WTC11 (cell line): ENCODE data around the gene FBXO2.

Experiments
- CREB1 ChIP-seq: sonication (generic); formaldehyde crosslinking; IDR thresholded peaks from 2 replicates; pipeline ENCODE4 v1.8.0; 2023; ENCODE audit warnings: mild to moderate bottlenecking, missing genetic modification reagents
- FOXK1 ChIP-seq: sonication (generic); formaldehyde crosslinking; IDR thresholded peaks from 2 replicates; pipeline ENCODE4 v1.8.0; 2022; ENCODE audit warnings: mild to moderate bottlenecking, moderate library complexity, missing genetic modification reagents
- GRHL2 ChIP-seq: fragments of 250-450 bp; sonication (Bioruptor Pico); IDR thresholded peaks from 2 replicates; pipeline ENCODE4 v1.8.0; 2022; ENCODE audit warnings: mild to moderate bottlenecking, moderate library complexity; ENCODE audit not compliant: insufficient replicate concordance, severe bottlenecking
- JUN ChIP-seq: sonication (generic); formaldehyde crosslinking; IDR thresholded peaks from 2 replicates; pipeline ENCODE4 v1.8.0; 2023; ENCODE audit warnings: mild to moderate bottlenecking, missing genetic modification reagents
- TF ChIP-seq, protein P1 (sequence below): fragments of 200-600 bp; IDR thresholded peaks from 2 replicates; pipeline ENCODE4 v1.8.0; 2022; ENCODE audit warnings: antibody characterized with exemption
- TF ChIP-seq, protein P2 (sequence below): sonication (generic); formaldehyde crosslinking; IDR thresholded peaks from 2 replicates; pipeline ENCODE4 v1.8.1; 2023; ENCODE audit warnings: mild to moderate bottlenecking, missing genetic modification reagents, borderline replicate concordance
- TF ChIP-seq, protein P3 (sequence below): sonication (generic); formaldehyde crosslinking; conservative IDR thresholded peaks from 2 replicates; pipeline ENCODE4 v1.8.1; 2022; ENCODE audit warnings: mild to moderate bottlenecking, missing genetic modification reagents

DNA sequence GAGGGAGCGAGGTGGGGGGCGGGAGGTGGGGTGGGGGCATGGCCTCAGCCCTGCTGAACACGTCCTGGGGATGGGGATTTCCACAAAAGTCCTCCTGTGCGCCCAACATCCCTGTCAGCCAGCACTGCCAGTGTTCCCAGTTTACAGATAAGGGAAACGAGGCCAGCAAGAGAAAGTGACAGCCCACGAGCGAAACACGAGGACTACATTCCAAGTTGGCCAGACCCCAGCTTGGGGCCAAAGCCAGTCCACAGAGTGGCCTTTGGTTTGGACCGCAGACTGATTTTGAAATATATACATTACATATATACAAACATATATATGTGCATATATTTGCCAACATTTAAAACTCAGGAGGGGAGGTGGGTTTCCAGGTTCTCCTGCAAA lies 5.0 kb downstream of the FBXO2 start:
- TF ChIP-seq, protein P1, sequence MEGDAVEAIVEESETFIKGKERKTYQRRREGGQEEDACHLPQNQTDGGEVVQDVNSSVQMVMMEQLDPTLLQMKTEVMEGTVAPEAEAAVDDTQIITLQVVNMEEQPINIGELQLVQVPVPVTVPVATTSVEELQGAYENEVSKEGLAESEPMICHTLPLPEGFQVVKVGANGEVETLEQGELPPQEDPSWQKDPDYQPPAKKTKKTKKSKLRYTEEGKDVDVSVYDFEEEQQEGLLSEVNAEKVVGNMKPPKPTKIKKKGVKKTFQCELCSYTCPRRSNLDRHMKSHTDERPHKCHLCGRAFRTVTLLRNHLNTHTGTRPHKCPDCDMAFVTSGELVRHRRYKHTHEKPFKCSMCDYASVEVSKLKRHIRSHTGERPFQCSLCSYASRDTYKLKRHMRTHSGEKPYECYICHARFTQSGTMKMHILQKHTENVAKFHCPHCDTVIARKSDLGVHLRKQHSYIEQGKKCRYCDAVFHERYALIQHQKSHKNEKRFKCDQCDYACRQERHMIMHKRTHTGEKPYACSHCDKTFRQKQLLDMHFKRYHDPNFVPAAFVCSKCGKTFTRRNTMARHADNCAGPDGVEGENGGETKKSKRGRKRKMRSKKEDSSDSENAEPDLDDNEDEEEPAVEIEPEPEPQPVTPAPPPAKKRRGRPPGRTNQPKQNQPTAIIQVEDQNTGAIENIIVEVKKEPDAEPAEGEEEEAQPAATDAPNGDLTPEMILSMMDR: no peak
- TF ChIP-seq, protein P2, sequence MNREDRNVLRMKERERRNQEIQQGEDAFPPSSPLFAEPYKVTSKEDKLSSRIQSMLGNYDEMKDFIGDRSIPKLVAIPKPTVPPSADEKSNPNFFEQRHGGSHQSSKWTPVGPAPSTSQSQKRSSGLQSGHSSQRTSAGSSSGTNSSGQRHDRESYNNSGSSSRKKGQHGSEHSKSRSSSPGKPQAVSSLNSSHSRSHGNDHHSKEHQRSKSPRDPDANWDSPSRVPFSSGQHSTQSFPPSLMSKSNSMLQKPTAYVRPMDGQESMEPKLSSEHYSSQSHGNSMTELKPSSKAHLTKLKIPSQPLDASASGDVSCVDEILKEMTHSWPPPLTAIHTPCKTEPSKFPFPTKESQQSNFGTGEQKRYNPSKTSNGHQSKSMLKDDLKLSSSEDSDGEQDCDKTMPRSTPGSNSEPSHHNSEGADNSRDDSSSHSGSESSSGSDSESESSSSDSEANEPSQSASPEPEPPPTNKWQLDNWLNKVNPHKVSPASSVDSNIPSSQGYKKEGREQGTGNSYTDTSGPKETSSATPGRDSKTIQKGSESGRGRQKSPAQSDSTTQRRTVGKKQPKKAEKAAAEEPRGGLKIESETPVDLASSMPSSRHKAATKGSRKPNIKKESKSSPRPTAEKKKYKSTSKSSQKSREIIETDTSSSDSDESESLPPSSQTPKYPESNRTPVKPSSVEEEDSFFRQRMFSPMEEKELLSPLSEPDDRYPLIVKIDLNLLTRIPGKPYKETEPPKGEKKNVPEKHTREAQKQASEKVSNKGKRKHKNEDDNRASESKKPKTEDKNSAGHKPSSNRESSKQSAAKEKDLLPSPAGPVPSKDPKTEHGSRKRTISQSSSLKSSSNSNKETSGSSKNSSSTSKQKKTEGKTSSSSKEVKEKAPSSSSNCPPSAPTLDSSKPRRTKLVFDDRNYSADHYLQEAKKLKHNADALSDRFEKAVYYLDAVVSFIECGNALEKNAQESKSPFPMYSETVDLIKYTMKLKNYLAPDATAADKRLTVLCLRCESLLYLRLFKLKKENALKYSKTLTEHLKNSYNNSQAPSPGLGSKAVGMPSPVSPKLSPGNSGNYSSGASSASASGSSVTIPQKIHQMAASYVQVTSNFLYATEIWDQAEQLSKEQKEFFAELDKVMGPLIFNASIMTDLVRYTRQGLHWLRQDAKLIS (CRISPR knock-in tag): no peak
- TF ChIP-seq FOXK1 (CRISPR knock-in tag) (no peak), CREB1 (CRISPR knock-in tag) (no peak), JUN (no peak), GRHL2 (CRISPR knock-in tag) (no peak)
- TF ChIP-seq, protein P3, sequence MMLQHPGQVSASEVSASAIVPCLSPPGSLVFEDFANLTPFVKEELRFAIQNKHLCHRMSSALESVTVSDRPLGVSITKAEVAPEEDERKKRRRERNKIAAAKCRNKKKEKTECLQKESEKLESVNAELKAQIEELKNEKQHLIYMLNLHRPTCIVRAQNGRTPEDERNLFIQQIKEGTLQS (CRISPR knock-in tag): no peak
